HAP-1 (cell line): ENCODE data around the gene RTL1.
A peak's percentile ranks its signal among the peaks of the same experiment; 100 is the strongest.

Experiments
- DNase-seq, 2 experiments: peaks; one replicate each; pipeline ENCODE4 v3.0.0-alpha.2; 2016 to 2020; ENCODE audit warnings: low spot score in 2 of 2
- H3K27me3 ChIP-seq: fragments of 250-450 bp; sonication (Bioruptor Pico); 2 replicates; pipeline ENCODE4 v1.5.1; 2020; ENCODE audit warnings: low read depth, mild to moderate bottlenecking, moderate library complexity
- H3K36me3 ChIP-seq: fragments of 250-450 bp; sonication (Bioruptor Pico); replicated peaks from 2 replicates; pipeline ENCODE4 v1.5.1; 2020; ENCODE audit warnings: mild to moderate bottlenecking
- H3K4me1 ChIP-seq: fragments of 250-450 bp; sonication (Bioruptor Pico); 2 replicates; pipeline ENCODE4 v1.5.1; 2020; ENCODE audit warnings: mild to moderate bottlenecking
- H3K4me3 ChIP-seq: fragments of 250-450 bp; sonication (Bioruptor Pico); 2 replicates; pipeline ENCODE4 v1.5.1; 2020; ENCODE audit warnings: mild to moderate bottlenecking, moderate library complexity
- H3K9me3 ChIP-seq: fragments of 250-450 bp; sonication (Bioruptor Pico); 2 replicates; pipeline ENCODE4 v1.5.1; 2020; ENCODE audit warnings: mild to moderate bottlenecking, moderate library complexity
- in situ Hi-C: fragments of 300-500 bp; cut with MboI; formaldehyde crosslinking; loops from 3 replicates; pipeline ENCODE4 v1.14.3; 2020; ENCODE audit warnings: low sequenced_read_pairs, inconsistent platforms, mixed read lengths

RTL1 gene

DNA sequence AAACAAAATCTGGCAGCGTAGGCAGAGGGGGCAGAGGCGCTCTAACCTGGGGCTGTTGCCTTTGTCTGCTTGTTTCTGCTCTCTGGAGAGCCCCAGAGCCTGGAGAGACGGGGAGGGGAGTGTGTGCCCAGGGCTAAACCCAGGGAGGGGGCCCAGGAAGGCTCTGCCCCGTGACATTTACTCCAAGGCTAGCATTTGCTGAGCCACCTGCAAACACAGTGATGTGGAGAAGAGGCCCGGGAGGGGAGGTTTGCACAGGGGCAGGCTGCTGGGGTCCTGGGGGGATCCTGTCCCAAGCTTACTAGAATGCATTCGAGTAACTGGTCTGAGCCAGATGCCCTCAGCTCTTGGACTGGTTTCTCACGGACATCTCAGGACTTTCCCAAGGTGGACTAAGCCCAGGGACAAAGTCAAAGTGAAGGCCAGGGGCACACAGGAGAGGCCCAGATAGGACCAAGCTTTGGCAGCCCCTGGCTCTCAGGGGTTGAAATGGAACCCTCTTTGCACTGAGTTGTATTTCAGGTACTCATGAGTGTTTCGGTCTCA, 65.6 kb downstream of the RTL1 start:
- in situ Hi-C loops, result no loop called here
- no peak for DNase-seq
- H3K4me1 ChIP-seq, result peaks cover 28% of the 10 kb centered on the region

DNA sequence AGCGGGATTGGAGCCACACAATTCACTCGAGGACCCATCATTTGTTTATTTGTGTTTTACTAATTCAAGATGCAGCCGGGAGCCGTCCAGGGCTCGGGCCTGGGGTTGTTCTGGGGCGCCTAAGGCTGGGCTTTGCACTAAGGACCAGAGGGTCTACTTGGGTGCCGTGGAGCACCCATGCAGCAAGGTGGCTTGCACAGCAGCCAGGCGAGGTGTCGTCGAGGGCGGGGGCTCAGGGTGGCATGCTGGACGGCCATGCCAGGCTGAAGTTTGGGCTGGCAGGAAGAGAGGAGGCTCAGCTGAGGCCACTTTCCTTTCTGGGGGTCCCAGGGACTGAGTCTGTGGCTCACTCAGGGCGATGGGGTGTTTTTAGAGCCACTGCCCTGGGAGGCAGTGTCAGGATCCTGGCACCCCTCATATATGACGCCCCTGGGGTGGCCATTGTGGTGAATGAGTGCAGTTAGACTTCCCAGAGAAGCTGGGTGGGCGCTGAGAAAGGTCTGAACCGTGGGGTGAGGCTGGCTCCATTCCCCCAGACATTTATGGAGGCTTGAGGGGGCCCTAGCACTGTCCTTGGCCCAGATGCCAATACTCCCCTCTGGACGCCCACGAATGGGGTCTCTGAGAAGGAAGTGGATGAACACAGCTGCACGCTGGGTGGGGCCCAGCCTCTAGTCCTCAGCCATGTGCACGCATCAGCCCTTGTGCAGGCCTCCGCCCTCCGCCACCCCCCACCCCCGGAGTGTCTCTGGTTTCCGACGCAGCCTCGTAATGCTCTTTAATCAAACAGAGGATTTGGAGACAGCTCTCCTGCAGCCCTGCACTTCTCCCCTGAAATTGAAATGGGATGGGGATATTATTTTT, 66.3 kb downstream of the RTL1 start:
- H3K4me1 ChIP-seq, result peaks cover 30% of the 10 kb centered on the region
- in situ Hi-C loops, result no loop called here
- no peaks in the 10 kb centered on the region for H3K27me3 ChIP-seq
- H3K9me3 ChIP-seq, result no peaks in the 10 kb centered on the region
- peak in 1 of 2 experiments; percentile 29 for DNase-seq
- H3K4me3 ChIP-seq, result no peak overlapping the region
- H3K36me3 ChIP-seq, result no peaks in the 10 kb centered on the region

More for the DNA sequence above, 65.6 kb downstream of the RTL1 start:
- no peak overlapping the region for H3K4me3 ChIP-seq
- H3K9me3 ChIP-seq, result no peaks in the 10 kb centered on the region
- no peaks in the 10 kb centered on the region for H3K36me3 ChIP-seq
- H3K27me3 ChIP-seq, result no peaks in the 10 kb centered on the region

DNA sequence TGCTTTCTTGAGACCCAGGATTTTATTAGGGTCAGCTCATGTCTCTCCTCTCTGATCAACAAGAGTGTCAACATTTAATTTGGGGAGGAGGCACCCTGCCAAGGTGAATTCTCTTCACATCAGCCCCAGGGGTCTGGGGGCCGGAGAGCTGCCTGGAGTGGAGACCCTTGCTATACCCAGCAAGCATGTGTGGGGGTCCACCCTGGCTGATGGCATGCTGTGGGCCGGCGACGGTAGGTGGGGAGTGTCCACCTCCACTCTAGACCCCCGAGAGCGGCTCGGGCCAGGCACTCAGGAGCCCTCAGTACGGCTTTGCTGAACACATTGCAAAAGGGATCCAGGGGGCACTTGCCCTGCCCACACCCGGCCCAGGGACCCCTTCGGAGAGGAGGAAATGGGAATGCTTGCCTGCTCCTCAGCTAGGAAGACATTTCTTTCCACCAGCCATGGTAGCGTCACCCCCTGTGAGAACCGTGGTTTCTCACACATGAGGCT, 67.2 kb downstream of the RTL1 start:
- in situ Hi-C loops, result no loop called here
- Histone ChIP-seq H3K4me1 (peaks cover 38% of the 10 kb centered on the region), H3K27me3 (no peaks in the 10 kb centered on the region), H3K4me3 (no peak overlapping the region), H3K36me3 (no peaks in the 10 kb centered on the region), H3K9me3 (no peaks in the 10 kb centered on the region)
- DNase-seq, result no peak

DNA sequence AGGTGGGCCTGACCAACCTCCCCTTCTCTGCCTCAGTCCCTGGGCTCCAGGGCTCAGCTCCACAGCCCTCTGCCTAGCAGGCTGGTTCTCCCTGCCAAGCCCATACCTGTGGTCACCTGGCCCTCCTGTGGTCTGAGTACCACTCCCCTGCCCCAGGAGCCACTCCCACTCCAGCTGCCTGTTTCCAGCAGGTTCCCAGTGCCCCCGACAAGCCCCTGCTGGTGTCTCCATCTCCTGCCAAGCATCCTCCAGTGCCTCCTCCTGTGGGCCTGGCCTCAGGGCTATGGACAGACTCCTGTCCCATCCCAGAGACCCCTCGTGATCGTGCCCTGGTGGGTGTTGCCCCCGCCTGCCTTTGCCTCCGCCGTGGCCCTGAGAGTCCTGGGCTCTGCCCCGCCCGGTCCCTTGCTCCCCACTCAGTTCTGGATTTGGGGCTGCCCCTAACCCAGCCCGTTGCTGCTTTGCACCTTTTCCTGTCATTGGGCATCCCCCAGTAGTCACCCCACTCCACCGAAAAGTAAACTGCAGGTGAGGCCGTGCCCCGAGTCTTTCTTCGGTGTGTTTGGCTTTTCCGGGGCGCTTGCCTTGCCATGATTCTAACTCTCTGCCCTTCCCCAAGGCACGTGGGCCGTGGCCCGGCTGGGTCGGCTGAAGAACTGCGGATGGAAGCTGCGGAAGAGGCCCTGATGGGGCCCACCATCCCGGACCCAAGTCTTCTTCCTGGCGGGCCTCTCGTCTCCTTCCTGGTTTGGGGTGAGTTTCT, 67.8 kb downstream of the RTL1 start:
- Histone ChIP-seq H3K36me3 (no peaks in the 10 kb centered on the region), H3K4me3 (no peak overlapping the region), H3K27me3 (no peaks in the 10 kb centered on the region), H3K9me3 (no peaks in the 10 kb centered on the region), H3K4me1 (peaks cover 42% of the 10 kb centered on the region)
- in situ Hi-C loops, result no loop called here
- DNase-seq, result no peak

DNA sequence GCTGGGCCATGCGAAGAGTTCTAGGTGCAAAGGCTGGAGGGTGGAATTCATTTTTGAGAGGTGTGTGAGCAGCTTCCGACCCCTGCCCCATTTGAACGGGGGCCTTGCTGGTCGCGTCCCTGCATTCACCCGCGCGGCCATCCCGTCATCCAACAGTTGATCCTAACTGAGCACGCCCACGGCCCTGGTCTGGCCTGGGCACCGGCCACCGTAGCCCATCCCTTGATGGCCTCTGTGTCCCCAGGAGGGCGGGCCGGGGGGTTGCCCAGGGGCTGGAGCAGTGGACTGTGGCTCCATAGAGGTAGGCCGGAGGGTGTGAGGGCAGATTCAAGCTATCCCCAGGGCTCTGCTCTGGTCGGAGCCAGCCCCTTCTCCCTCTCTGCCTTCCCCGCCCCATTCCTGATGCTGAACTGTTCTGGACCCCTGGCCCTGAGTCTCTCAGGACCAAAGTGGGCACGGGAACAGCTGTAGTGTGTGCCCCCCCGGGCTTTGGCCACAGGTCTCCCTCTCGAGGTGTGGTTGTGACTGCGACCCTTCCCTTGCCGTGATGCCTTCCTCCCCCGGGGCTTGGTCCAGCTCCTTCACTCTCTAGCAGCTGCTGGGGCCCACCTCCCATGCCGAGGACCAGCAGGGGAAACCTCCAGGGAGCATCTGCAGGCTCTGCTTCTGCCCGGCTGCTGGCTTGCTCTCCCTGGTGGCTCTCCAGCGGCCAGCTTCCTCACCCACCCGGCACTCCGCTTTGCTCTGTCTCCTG, 68.6 kb downstream of the RTL1 start:
- Histone ChIP-seq H3K9me3 (no peaks in the 10 kb centered on the region), H3K36me3 (no peaks in the 10 kb centered on the region), H3K4me3 (no peak overlapping the region), H3K4me1 (peaks cover 40% of the 10 kb centered on the region), H3K27me3 (no peaks in the 10 kb centered on the region)
- in situ Hi-C loops, result no loop called here
- DNase-seq, result no peak

DNA sequence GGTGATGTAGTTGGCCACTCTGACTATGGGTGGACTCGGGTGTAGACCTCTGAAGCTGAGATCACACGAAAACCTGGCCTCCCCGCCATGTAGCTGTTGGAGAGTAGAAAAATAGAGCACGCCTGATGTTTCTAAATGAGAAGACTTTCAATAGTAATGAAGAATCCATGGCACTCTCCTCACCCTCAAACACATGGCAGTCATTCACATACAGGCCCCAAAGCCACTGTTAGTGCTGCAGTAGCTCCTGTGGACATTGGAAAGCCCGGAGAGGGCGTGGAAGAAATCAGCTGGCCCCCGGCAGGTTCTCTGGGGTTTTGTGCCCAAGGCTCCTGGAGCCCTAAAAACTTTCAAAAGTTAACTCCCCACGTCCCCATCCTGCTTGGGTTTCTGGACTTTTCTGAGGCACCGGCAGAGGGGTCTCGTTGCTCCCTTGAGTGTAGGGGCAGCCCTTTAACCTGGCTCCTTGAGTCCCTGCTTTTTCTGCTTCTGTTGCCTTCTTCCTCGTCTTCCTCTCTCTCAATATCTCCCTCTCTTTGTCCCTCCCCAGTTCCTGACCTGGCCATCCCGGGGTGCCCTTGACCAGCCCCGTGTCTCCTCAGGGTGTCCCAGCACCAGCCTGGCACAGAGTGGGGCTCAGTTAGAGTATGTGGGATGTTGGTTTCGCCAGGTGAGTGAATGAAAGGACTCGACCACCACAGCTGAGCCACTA, 69.3 kb downstream of the RTL1 start:
- Histone ChIP-seq H3K9me3 (no peaks in the 10 kb centered on the region), H3K4me1 (peaks cover 40% of the 10 kb centered on the region), H3K36me3 (no peaks in the 10 kb centered on the region), H3K27me3 (no peaks in the 10 kb centered on the region), H3K4me3 (no peak overlapping the region)
- no peak for DNase-seq
- in situ Hi-C loops, result no loop called here

DNA sequence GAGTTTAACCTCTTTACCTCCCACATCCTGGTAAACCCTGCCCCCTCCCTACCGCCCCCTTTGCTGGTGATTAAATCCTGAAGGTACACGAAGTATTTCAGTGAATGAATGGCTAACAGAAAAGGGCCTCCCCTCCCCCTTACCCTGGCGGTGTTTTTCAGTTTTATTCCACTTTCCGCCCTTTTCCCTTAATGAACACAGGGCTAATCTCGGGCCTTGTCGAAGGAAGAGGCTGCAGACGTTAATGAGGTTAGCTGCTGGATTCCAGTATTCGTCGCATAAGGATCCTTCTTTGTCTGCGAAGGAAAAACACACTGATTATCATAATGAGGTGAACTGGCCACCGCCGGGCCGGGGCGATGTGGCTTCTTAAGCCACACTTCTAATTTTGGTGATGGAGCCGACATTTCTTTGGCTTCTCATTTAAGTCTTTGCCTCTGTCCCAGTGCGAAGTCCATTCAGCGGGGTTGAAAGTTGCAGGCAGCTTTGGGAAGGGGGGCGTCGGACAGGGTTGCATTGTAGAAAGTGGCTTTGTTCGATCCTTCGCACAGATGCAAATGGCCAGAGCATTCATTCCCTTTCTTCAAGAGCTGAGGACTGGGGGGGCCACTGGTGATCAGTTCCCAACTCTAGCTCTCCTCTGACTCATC, 71.1 kb downstream of the RTL1 start:
- H3K4me1 ChIP-seq, result peaks cover 40% of the 10 kb centered on the region
- no peaks in the 10 kb centered on the region for H3K36me3 ChIP-seq
- in situ Hi-C loops, result no loop called here
- peak; percentile 80 to 90 for DNase-seq
- no peaks in the 10 kb centered on the region for H3K27me3 ChIP-seq
- H3K4me3 ChIP-seq, result no peak overlapping the region
- no peaks in the 10 kb centered on the region for H3K9me3 ChIP-seq

DNA sequence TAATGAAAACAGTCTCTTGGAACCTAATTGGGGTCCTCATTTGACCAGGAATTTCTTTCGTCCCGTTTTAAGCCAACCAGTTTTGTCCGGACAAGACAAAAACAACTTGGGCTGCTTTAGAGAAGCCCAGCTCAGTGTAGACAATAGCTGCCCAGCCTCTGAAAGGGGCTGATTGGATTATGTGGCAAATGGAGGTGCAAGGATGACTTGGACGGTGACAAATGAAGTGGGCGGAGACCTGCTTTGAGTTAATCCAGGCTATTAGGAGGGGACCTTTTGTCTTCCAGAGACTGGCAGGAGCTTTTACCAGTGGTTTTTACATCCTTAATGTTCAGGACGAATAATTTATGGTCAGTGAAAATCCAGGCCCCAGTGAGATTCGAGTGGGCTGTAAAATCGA, 72.8 kb downstream of the RTL1 start:
- no peaks in the 10 kb centered on the region for H3K36me3 ChIP-seq
- peaks cover 40% of the 10 kb centered on the region for H3K4me1 ChIP-seq
- no peak overlapping the region for H3K4me3 ChIP-seq
- H3K27me3 ChIP-seq, result no peaks in the 10 kb centered on the region
- DNase-seq, result peak; percentile 94 to 100
- peaks cover 5% of the 10 kb centered on the region for H3K9me3 ChIP-seq
- in situ Hi-C loops, result no loop called here
